ENCODE data around the gene RAB36.

DNA sequence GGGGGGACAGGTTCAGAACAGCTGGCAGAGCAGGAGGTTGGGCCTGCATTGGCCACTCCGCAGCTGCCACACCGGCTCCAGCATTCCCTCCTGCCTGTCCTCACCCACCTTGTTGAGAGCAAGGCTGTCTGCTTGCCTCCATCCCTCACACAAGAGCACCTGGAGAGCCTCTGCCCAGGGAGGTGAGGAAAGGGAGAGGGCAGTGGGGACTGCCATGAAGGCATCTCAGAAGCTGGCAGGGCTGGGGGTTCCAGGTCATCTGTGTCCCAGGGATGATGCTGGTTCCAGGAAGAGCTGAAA lies 30.6 kb upstream of the RAB36 start:
- TF ChIP-seq, protein P1, sequence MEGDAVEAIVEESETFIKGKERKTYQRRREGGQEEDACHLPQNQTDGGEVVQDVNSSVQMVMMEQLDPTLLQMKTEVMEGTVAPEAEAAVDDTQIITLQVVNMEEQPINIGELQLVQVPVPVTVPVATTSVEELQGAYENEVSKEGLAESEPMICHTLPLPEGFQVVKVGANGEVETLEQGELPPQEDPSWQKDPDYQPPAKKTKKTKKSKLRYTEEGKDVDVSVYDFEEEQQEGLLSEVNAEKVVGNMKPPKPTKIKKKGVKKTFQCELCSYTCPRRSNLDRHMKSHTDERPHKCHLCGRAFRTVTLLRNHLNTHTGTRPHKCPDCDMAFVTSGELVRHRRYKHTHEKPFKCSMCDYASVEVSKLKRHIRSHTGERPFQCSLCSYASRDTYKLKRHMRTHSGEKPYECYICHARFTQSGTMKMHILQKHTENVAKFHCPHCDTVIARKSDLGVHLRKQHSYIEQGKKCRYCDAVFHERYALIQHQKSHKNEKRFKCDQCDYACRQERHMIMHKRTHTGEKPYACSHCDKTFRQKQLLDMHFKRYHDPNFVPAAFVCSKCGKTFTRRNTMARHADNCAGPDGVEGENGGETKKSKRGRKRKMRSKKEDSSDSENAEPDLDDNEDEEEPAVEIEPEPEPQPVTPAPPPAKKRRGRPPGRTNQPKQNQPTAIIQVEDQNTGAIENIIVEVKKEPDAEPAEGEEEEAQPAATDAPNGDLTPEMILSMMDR (conservative IDR thresholded peaks at IDR 0.05; ENCODE audit: low read length): no peak
- no peak for TF ChIP-seq EZH2phosphoT487 (IDR thresholded peaks at IDR 0.05; ENCODE audit: borderline replicate concordance, low read depth, low read length)
